Neural progenitor cell (in vitro differentiated cells): Measurements from ENCODE around the gene KNDC1. TPM values are rescaled to one million over a fixed set of nuclear protein-coding genes. Genes with fewer than 3 reads are reported as not detected.
A peak's percentile ranks its signal among the peaks of the same experiment; 100 is the strongest.

ENCODE experiments used
- DNase-seq: peaks from one replicate; pipeline ENCODE4 v3.0.0-alpha.2; 2016; ENCODE audit warnings: low spot score
- H2AFZ ChIP-seq: fragments of 200-600 bp; sonication (generic); replicated peaks from 2 replicates; pipeline ENCODE4 v1.6.1; 2016; ENCODE audit warnings: antibody characterized with exemption
- H3F3A ChIP-seq: fragments of 200-600 bp; sonication (generic); 2 replicates; pipeline ENCODE4 v1.6.1; 2016; ENCODE audit warnings: antibody characterized with exemption, low read depth
- H3K27ac ChIP-seq: fragments of 200-600 bp; sonication (generic); 2 replicates; pipeline ENCODE4 v1.5.1; 2016; ENCODE audit warnings: mild to moderate bottlenecking
- H3K27me3 ChIP-seq: fragments of 200-600 bp; sonication (generic); 2 replicates; pipeline ENCODE4 v1.6.1; 2016; ENCODE audit warnings: mild to moderate bottlenecking, moderate library complexity
- H3K36me3 ChIP-seq: fragments of 200-600 bp; sonication (generic); 2 replicates; pipeline ENCODE4 v1.5.1; 2016
- H3K4me1 ChIP-seq: fragments of 200-600 bp; sonication (generic); 2 replicates; pipeline ENCODE4 v1.6.1; 2016; ENCODE audit warnings: mixed run types
- H3K4me2 ChIP-seq: fragments of 200-600 bp; sonication (generic); 2 replicates; pipeline ENCODE4 v1.6.1; 2016
- H3K4me3 ChIP-seq: fragments of 200-600 bp; sonication (generic); 2 replicates; pipeline ENCODE4 v1.5.1; 2016
- H3K79me2 ChIP-seq: fragments of 200-600 bp; sonication (generic); 2 replicates; pipeline ENCODE4 v1.6.1; 2016; ENCODE audit warnings: low read depth
- H3K9ac ChIP-seq: fragments of 200-600 bp; sonication (generic); 2 replicates; pipeline ENCODE4 v1.6.1; 2016
- H3K9me3 ChIP-seq: fragments of 200-600 bp; sonication (generic); 2 replicates; pipeline ENCODE4 v1.5.1; 2016; ENCODE audit warnings: low read depth
- H4K20me1 ChIP-seq: fragments of 200-600 bp; sonication (generic); 2 replicates; pipeline ENCODE4 v1.6.1; 2016; ENCODE audit warnings: low read depth
- H3K27ac Mint-ChIP-seq: 3 replicates; pipeline ENCODE4 v1.8.0; 2021; ENCODE audit warnings: mixed read lengths
- H3K27me3 Mint-ChIP-seq: 2 replicates; pipeline ENCODE4 v1.8.0; 2022; ENCODE audit warnings: low read depth, mild to moderate bottlenecking, inconsistent platforms, moderate library complexity, mixed read lengths; ENCODE audit not compliant: insufficient read depth
- H3K36me3 Mint-ChIP-seq: 3 replicates; pipeline ENCODE4 v1.8.0; 2021; ENCODE audit warnings: mixed read lengths
- H3K4me1 Mint-ChIP-seq: 3 replicates; pipeline ENCODE4 v1.8.0; 2021; ENCODE audit warnings: mixed read lengths
- H3K4me3 Mint-ChIP-seq: 3 replicates; pipeline ENCODE4 v1.8.0; 2021; ENCODE audit warnings: mild to moderate bottlenecking, moderate library complexity, mixed read lengths
- H3K9me3 Mint-ChIP-seq: 3 replicates; pipeline ENCODE4 v1.8.0; 2020; ENCODE audit warnings: mixed read lengths
- CTCF ChIP-seq: fragments of 200-600 bp; sonication (generic); IDR thresholded peaks from 2 replicates; pipeline ENCODE4 v1.5.1; 2017; ENCODE audit warnings: antibody characterized with exemption, mild to moderate bottlenecking
- EZH2 ChIP-seq: fragments of 200-600 bp; sonication (generic); IDR thresholded peaks from 2 replicates; pipeline ENCODE4 v1.6.1; 2017; ENCODE audit warnings: antibody characterized with exemption, mild to moderate bottlenecking, moderate library complexity
- EZH2phosphoT487 ChIP-seq: fragments of 200-600 bp; sonication (generic); IDR thresholded peaks from 2 replicates; pipeline ENCODE4 v1.6.1; 2017; ENCODE audit warnings: antibody characterized with exemption
- total RNA-seq: library from RNA; depleted of rRNA; stranded (reverse); fragments of >200 nt; gene quantifications from 2 replicates; pipeline ENCODE4 v1.2.3, GENCODE V29; 2015; ENCODE audit warnings: low replicate concordance

Gene KNDC1
- total RNA-seq, 1 donor from 2014 or later, result 1.8 TPM

DNA sequence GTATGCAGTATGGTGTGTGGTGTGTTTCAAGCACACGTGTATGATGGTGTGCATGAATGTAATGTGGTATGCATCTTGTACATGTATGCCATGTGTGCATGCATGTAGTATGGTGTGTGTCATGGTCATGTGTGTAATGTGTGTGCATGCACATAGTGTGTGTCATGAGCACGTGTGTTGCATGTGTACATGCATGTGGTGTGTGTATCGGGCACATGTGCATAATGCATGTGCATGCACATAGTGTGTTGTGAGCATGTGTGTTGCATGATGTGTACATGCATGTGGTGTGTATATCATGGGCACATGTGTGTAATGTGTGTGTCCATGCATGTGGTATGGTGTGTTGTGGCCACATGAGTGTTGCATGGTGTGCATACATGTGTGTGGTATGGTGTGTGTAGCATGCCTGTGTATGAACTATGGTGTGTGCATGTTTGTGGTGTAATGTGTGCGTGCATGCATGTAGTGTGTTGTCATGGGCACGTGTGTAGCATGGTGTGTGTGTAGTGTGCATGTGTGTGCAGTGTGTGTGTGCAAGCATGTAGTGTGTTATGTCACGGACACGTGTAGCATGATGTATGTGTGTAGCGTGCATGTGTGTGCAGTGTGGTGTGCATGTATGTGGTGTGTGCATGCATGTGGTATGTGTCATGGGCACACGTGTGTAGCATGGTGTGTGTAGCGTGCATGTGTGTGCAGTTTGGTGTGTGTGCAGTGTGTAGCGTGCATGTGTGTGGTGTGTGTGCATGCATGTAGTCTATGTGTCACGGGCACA is 17.6 kb downstream of the KNDC1 start:
- H2AFZ ChIP-seq, result no peak overlapping the region
- H3K27me3 Mint-ChIP-seq, result peaks cover 11% of the 10 kb centered on the region
- H3K79me2 ChIP-seq, result no peaks in the 10 kb centered on the region
- H3K9me3 Mint-ChIP-seq, result peaks cover 13% of the 10 kb centered on the region
- no peak overlapping the region for H3K27ac ChIP-seq
- H3F3A ChIP-seq, result peaks cover 17% of the 10 kb centered on the region
- H4K20me1 ChIP-seq, result no peaks in the 10 kb centered on the region
- TF ChIP-seq CTCF, result no peak
- TF ChIP-seq EZH2, result no peak
- no peak for TF ChIP-seq EZH2phosphoT487
- H3K4me1 ChIP-seq, result no peaks in the 10 kb centered on the region
- no peaks in the 10 kb centered on the region for H3K36me3 ChIP-seq
- H3K4me3 ChIP-seq, result no peak overlapping the region
- no peaks in the 10 kb centered on the region for H3K9me3 ChIP-seq
- no peaks in the 10 kb centered on the region for H3K4me1 Mint-ChIP-seq
- peak overlapping the region; percentile 4 for H3K4me3 Mint-ChIP-seq
- H3K4me2 ChIP-seq, result no peak overlapping the region
- peaks cover 8% of the 10 kb centered on the region for H3K36me3 Mint-ChIP-seq
- no peak overlapping the region for H3K9ac ChIP-seq
- DNase-seq, result no peak
- no peaks in the 10 kb centered on the region for H3K27me3 ChIP-seq
- H3K27ac Mint-ChIP-seq, result no peak overlapping the region

DNA sequence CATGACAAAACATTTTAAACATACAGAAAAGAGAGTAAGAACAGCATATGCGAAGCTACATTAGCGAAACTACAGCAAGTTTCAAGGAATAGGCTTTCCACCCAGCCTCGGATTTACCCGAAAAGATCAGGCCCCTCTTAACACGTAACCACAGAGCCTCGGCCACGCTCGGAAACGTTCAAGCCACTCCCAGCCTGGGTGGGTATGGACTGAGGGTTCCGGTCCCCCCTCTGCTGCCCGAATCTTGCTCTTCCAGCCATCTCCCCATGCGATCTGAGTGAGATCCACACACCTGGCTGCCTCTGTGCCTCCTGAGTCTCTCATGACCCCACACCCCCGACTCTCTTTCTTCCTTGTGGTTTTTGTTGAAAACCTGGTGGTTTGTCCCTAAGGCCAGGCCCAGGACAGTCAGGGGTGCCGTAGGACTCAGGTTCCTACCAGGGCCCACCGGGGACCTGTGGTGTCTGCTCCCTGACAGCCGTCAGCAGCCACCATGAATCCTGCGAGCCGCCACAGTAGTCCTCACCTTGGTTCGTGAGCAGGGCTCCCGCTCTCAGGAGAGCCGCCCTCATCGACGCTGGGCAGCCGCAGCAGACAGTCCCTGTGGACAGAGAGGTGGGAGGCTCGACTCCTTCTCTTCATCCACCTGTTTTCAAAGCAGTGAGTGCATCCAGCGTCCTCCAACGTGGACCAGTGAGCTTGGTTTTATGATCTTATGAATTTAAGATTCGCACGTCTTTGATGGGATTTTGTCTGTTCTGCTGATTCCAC is 18.5 kb downstream of the KNDC1 start:
- no peak overlapping the region for H3K9ac ChIP-seq

DNA sequence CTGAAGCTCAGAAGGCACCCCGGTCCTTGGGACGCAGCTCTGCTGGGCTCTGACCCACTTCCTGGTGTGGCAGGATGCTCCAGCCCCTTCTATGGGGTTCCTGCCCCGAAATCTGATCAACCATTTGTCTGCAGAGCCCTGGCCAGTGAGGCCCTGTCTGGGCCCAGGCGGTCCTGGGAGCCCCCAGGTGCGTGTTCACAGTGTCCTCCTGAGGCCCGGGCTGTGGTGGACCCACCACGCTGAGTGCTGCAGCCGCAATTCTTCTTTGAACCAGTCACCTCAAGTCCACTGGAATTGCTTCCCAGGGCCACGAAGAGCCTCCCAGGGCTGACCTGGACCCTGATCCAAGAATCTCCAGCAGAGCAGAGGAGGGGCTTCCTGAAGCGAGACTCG is 19.1 kb downstream of the KNDC1 start:
- Histone ChIP-seq H3K4me1 (no peaks in the 10 kb centered on the region), H2AFZ (no peak overlapping the region), H3K4me2 (no peak overlapping the region), H3K36me3 (no peaks in the 10 kb centered on the region), H3K27ac (no peak overlapping the region), H3K79me2 (no peaks in the 10 kb centered on the region), H4K20me1 (no peaks in the 10 kb centered on the region), H3K9me3 (no peaks in the 10 kb centered on the region), H3F3A (peaks cover 17% of the 10 kb centered on the region), H3K4me3 (no peak overlapping the region), H3K27me3 (no peaks in the 10 kb centered on the region), H3K9ac (no peak overlapping the region)
- H3K36me3 Mint-ChIP-seq, result peaks cover 9% of the 10 kb centered on the region
- no peaks in the 10 kb centered on the region for H3K4me1 Mint-ChIP-seq
- peaks cover 11% of the 10 kb centered on the region for H3K27me3 Mint-ChIP-seq
- TF ChIP-seq EZH2 (no peak), EZH2phosphoT487 (no peak), CTCF (no peak)
- peaks cover 13% of the 10 kb centered on the region for H3K9me3 Mint-ChIP-seq
- no peak overlapping the region for H3K4me3 Mint-ChIP-seq
- no peak overlapping the region for H3K27ac Mint-ChIP-seq
- DNase-seq, result no peak

More for the DNA sequence above, 18.5 kb downstream of the KNDC1 start:
- Histone ChIP-seq H3K9me3 (no peaks in the 10 kb centered on the region), H3F3A (peaks cover 17% of the 10 kb centered on the region), H2AFZ (no peak overlapping the region), H3K27ac (no peak overlapping the region), H3K4me2 (no peak overlapping the region), H3K36me3 (no peaks in the 10 kb centered on the region), H3K4me1 (no peaks in the 10 kb centered on the region), H4K20me1 (no peaks in the 10 kb centered on the region), H3K4me3 (no peak overlapping the region), H3K79me2 (no peaks in the 10 kb centered on the region), H3K27me3 (no peaks in the 10 kb centered on the region)
- H3K27me3 Mint-ChIP-seq, result peaks cover 11% of the 10 kb centered on the region
- H3K4me3 Mint-ChIP-seq, result no peak overlapping the region
- H3K36me3 Mint-ChIP-seq, result peaks cover 8% of the 10 kb centered on the region
- H3K4me1 Mint-ChIP-seq, result no peaks in the 10 kb centered on the region
- no peak overlapping the region for H3K27ac Mint-ChIP-seq
- DNase-seq, result no peak
- no peak for TF ChIP-seq CTCF
- no peak for TF ChIP-seq EZH2phosphoT487
- no peak for TF ChIP-seq EZH2
- H3K9me3 Mint-ChIP-seq, result peaks cover 13% of the 10 kb centered on the region
